ENCODE results near the gene SLC2A3.

DNA sequence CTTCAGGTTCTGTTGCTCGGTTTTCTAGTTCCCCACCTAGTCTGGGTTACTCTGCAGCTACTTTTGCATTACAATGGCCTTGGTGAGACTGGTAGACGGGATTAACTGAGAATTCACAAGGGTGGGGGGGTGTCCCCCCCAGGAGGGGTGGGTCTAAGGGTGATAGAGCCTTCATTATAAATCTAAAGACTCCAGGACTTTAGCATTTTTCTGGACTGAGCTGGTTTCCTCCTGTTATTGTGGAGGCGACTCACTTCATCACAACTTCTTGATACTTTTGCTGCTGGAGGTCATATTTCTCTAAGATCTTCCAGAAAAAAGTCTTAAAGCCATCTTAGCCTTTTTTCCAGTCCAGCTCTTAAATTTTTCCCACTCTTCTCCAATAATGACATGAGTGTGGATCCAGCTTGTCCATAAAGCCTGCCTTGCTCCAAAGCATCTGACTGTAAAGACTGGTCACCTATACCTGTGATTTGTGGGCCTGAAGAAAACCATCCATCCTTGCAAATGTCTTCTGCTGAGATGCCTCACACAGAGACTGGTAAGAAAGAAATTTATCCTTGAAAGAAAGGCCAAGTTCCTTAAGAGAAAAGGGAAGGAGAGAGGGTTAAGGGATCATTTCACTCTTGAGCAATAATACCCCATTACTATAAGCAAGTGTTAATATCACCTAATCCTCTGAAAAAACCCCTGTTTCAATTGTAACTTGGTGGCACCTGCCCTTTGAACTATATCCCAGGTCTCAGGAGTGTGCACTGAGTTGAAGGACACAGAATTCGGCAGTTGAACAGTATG is 43.6 kb downstream of the SLC2A3 start:
- TF ChIP-seq CTCF (IDR thresholded peaks at IDR 0.05; ENCODE audit: extremely low read depth in 1 of 2, insufficient read depth in 1 of 2, low read depth in 1 of 2, low read length in 2 of 2) = no peak
- no peak for TF ChIP-seq POLR2A (IDR thresholded peaks at IDR 0.05; ENCODE audit: low read depth, low read length)
- TF ChIP-seq POLR2AphosphoS5 (IDR thresholded peaks at IDR 0.05; ENCODE audit: insufficient read depth, low read depth, low read length) = no peak
- TF ChIP-seq EZH2 (IDR thresholded peaks at IDR 0.05; ENCODE audit: borderline replicate concordance, low read depth, low read length, severe bottlenecking) = no peak
- no peak for TF ChIP-seq JUN (IDR thresholded peaks at IDR 0.05; ENCODE audit: borderline replicate concordance, insufficient read depth, insufficient read length, low read depth)
